K562 (cell line): ENCODE results near the gene GAGE12F.

Source experiments
- CTCF ChIP-seq, 3 experiments: IDR thresholded peaks in 2 of 3; conservative IDR thresholded peaks in 1 of 3; 2 replicates each; pipeline ENCODE4 v1.5.1; 2011 to 2012; ENCODE audit warnings: low read length in 3 of 3, mild to moderate bottlenecking in 3 of 3, control low read depth in 2 of 3, improper control_type of control experiment in 1 of 3, inconsistent platforms in 1 of 3, low read depth in 1 of 3, mixed read lengths in 1 of 3, moderate library complexity in 1 of 3; ENCODE audit not compliant: insufficient read depth in 2 of 3
- ETV5 ChIP-seq: sonication (generic); formaldehyde crosslinking; IDR thresholded peaks from 2 replicates; pipeline ENCODE4 v1.4.0; 2020; ENCODE audit warnings: low read depth, mild to moderate bottlenecking, missing genetic modification reagents
- HDAC6 ChIP-seq: IDR thresholded peaks from 2 replicates; pipeline ENCODE4 v1.6.1; 2012; ENCODE audit warnings: low read depth, mild to moderate bottlenecking, control low read depth, inconsistent platforms, low read length, moderate library complexity
- MAFK ChIP-seq: IDR thresholded peaks from 2 replicates; pipeline ENCODE4 v1.6.1; 2011; ENCODE audit warnings: low read length, improper control_type of control experiment
- NFE2L1 ChIP-seq: fragments of 450-650 bp; IDR thresholded peaks from 2 replicates; pipeline ENCODE4 v1.6.1; 2016; ENCODE audit warnings: missing genetic modification characterization, low read depth, mild to moderate bottlenecking, missing compliant biosample characterization, moderate library complexity, borderline replicate concordance
- PHB2 ChIP-seq: fragments of 450-650 bp; IDR thresholded peaks from 2 replicates; pipeline ENCODE4 v1.6.1; 2017; ENCODE audit warnings: low read depth
- POLR2AphosphoS5 ChIP-seq: IDR thresholded peaks from 2 replicates; pipeline ENCODE4 v1.6.1; 2011; ENCODE audit warnings: mild to moderate bottlenecking, low read depth, low read length, moderate library complexity; ENCODE audit not compliant: control insufficient read depth, insufficient read depth
- REST ChIP-seq, 2 experiments: fragments of 450-650 bp; formaldehyde crosslinking in 1 of 2; IDR thresholded peaks; 2 replicates each; pipeline versions ENCODE4 v1.4.0 to v1.6.1; 2014 to 2020; ENCODE audit warnings: mild to moderate bottlenecking in 2 of 2, borderline replicate concordance in 1 of 2, low read depth in 1 of 2
- TARDBP ChIP-seq: fragments of 450-650 bp; IDR thresholded peaks from 2 replicates; pipeline ENCODE4 v1.6.1; 2016

GRCh38 chrX:49610718-49611310, 50.2 kb downstream of the GAGE12F start:
- TF ChIP-seq CTCF (IDR thresholded peaks at IDR 0.05 in 2 of 3, conservative IDR thresholded peaks at IDR 0.05 in 1 of 3; ENCODE audit: insufficient read depth in 2 of 3, low read depth in 1 of 3, low read length in 3 of 3) (no peak), ETV5 (CRISPR knock-in tag) (no peak), REST (IDR thresholded peaks at IDR 0.05; ENCODE audit: borderline replicate concordance) (no peak), REST (CRISPR knock-in tag; IDR thresholded peaks at IDR 0.05; ENCODE audit: low read depth) (no peak), POLR2AphosphoS5 (no peak), PHB2 (no peak), NFE2L1 (tag) (no peak), HDAC6 (no peak), MAFK (no peak), TARDBP (no peak)
